Activated T-cell treated with anti-CD3 and anti-CD28 coated beads, Interleukin-2, amount 50 U/mL, for 24 hours (primary cell): Measurements from ENCODE around the gene PPP2R5C.
A peak's percentile ranks its signal among the peaks of the same experiment; 100 is the strongest.
"Not testable (repeated sequence)": the region's sequence is repeated elsewhere in the genome, so short reads cannot be mapped to it uniquely, and the experiment has no call there.

ENCODE experiments used
- DNase-seq: peaks from one replicate; pipeline ENCODE4 v3.0.0-alpha.2; 2020
- H3K27ac Mint-ChIP-seq: 2 replicates; pipeline ENCODE4 v1.8.0; 2020; ENCODE audit warnings: mild to moderate bottlenecking, mixed read lengths
- H3K27me3 Mint-ChIP-seq: 2 replicates; pipeline ENCODE4 v1.8.0; 2020; ENCODE audit warnings: mixed read lengths
- H3K36me3 Mint-ChIP-seq: 2 replicates; pipeline ENCODE4 v1.8.0; 2020; ENCODE audit warnings: low read depth, mixed read lengths
- H3K4me1 Mint-ChIP-seq: 2 replicates; pipeline ENCODE4 v1.8.0; 2020; ENCODE audit warnings: low read depth, mixed read lengths
- H3K4me3 Mint-ChIP-seq: 2 replicates; pipeline ENCODE4 v1.8.0; 2020; ENCODE audit warnings: mild to moderate bottlenecking, moderate library complexity, mixed read lengths
- H3K9me3 Mint-ChIP-seq: 2 replicates; pipeline ENCODE4 v1.8.0; 2020; ENCODE audit warnings: mixed read lengths

PPP2R5C gene

GRCh38 chr14:101721111-101721510 lies 40.4 kb upstream of the PPP2R5C start:
- DNase-seq, result peak; percentile 27
- no peaks in the 10 kb centered on the region for H3K27me3 Mint-ChIP-seq
- H3K36me3 Mint-ChIP-seq, result no peaks in the 10 kb centered on the region
- H3K4me3 Mint-ChIP-seq, result peak overlapping the region; percentile 73
- H3K9me3 Mint-ChIP-seq, result no peaks in the 10 kb centered on the region
- peak overlapping the region; percentile 59 for H3K27ac Mint-ChIP-seq
- peaks cover 54% of the 10 kb centered on the region for H3K4me1 Mint-ChIP-seq

GRCh38 chr14:101721951-101722661 lies 39.4 kb upstream of the PPP2R5C start:
- H3K4me3 Mint-ChIP-seq, result peak overlapping the region; percentile 73
- H3K27me3 Mint-ChIP-seq, result no peaks in the 10 kb centered on the region
- peaks cover 62% of the 10 kb centered on the region for H3K4me1 Mint-ChIP-seq
- no peaks in the 10 kb centered on the region for H3K36me3 Mint-ChIP-seq
- peak overlapping the region; percentile 98 for H3K27ac Mint-ChIP-seq
- DNase-seq, result peak; percentile 71
- no peaks in the 10 kb centered on the region for H3K9me3 Mint-ChIP-seq

DNA sequence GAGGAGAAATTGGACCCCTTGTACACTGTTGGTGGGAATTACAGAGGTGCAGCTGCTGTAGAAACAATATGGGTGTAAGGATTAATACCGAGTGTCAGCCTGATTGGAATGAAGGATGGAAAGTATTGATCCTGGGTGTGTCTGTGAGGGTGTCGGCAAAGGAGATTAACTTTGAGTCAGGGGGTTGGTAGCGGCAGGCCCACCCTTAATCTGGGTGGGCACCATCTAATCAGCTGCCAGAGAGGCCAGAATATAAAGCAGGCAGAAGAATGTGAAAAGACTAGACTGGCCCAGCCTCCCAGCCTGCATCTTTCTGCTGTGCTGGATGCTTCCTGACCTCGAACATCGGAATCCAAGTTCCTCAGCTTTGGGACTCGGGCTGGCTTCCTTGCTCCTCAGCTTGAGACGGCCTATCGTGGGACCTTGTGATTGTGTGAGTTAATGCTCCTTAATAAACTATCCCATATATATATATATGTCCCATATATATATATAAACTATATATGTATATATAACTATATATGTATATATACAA lies 38.4 kb upstream of the PPP2R5C start:
- Mint-ChIP-seq H3K4me3 (no peak overlapping the region), H3K36me3 (no peaks in the 10 kb centered on the region), H3K4me1 (peaks cover 65% of the 10 kb centered on the region), H3K9me3 (peaks cover under 1% of the 10 kb centered on the region), H3K27ac (peak overlapping the region; percentile 79), H3K27me3 (no peaks in the 10 kb centered on the region)
- peak; percentile 28 for DNase-seq

- H3K4me3 Mint-ChIP-seq, result not testable (repeated sequence)
These were observed 35.9 kb upstream of the PPP2R5C start for GRCh38 chr14:101725652-101726051.

GRCh38 chr14:101726295-101726953 lies 35.1 kb upstream of the PPP2R5C start:
- Mint-ChIP-seq H3K4me3 (no peak overlapping the region), H3K4me1 (peaks cover 69% of the 10 kb centered on the region), H3K36me3 (no peaks in the 10 kb centered on the region), H3K27me3 (no peaks in the 10 kb centered on the region), H3K27ac (no peak overlapping the region), H3K9me3 (peaks cover 13% of the 10 kb centered on the region)
- DNase-seq, result peak; percentile 29

More at GRCh38 chr14:101725652-101726051, 35.9 kb upstream of the PPP2R5C start:
- peaks cover 13% of the 10 kb centered on the region for H3K9me3 Mint-ChIP-seq
- not testable (repeated sequence) for H3K27me3 Mint-ChIP-seq, DNase-seq, H3K27ac Mint-ChIP-seq, H3K36me3 Mint-ChIP-seq
- H3K4me1 Mint-ChIP-seq, result peaks cover 67% of the 10 kb centered on the region

- Mint-ChIP-seq H3K9me3 (peaks cover 13% of the 10 kb centered on the region), H3K27ac (peak overlapping the region; percentile 40), H3K27me3 (no peaks in the 10 kb centered on the region), H3K36me3 (no peaks in the 10 kb centered on the region), H3K4me3 (no peak overlapping the region), H3K4me1 (peaks cover 71% of the 10 kb centered on the region)
- DNase-seq, result no peak
These were observed 34.6 kb upstream of the PPP2R5C start for GRCh38 chr14:101726954-101727302.

GRCh38 chr14:101727611-101728366 lies 33.7 kb upstream of the PPP2R5C start:
- Mint-ChIP-seq H3K9me3 (peaks cover 13% of the 10 kb centered on the region), H3K4me3 (no peak overlapping the region), H3K27me3 (no peaks in the 10 kb centered on the region), H3K36me3 (no peaks in the 10 kb centered on the region), H3K4me1 (peaks cover 70% of the 10 kb centered on the region), H3K27ac (no peak overlapping the region)
- DNase-seq, result no peak

GRCh38 chr14:101728367-101728742 lies 33.2 kb upstream of the PPP2R5C start:
- no peaks in the 10 kb centered on the region for H3K27me3 Mint-ChIP-seq
- peaks cover 13% of the 10 kb centered on the region for H3K9me3 Mint-ChIP-seq
- no peak overlapping the region for H3K27ac Mint-ChIP-seq
- no peak overlapping the region for H3K4me3 Mint-ChIP-seq
- H3K36me3 Mint-ChIP-seq, result no peaks in the 10 kb centered on the region
- peaks cover 71% of the 10 kb centered on the region for H3K4me1 Mint-ChIP-seq
- DNase-seq, result no peak

DNA sequence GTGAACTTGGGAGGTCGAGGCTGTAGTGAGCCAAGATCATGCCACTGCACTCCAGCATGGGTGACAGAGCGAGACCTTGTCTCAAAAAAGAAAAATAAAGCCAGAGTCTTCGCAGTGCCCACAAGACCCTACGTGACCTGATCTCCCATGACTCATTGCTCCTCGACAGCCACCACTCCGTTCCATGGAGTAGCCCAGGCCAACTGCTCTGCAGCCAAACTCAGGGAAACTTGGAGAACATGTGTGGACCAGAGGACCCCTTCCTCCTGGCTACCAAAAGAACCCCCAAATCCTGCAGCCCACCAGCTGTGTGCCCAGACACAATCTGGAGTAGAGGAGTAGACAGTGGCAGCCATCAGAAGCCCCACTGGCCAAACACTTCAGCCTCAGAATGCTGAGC lies 32.1 kb upstream of the PPP2R5C start:
- H3K4me3 Mint-ChIP-seq, result no peak overlapping the region
- H3K27me3 Mint-ChIP-seq, result no peaks in the 10 kb centered on the region
- peaks cover 81% of the 10 kb centered on the region for H3K4me1 Mint-ChIP-seq
- H3K36me3 Mint-ChIP-seq, result peaks cover 2% of the 10 kb centered on the region
- DNase-seq, result no peak
- peaks cover 13% of the 10 kb centered on the region for H3K9me3 Mint-ChIP-seq
- H3K27ac Mint-ChIP-seq, result no peak overlapping the region

GRCh38 chr14:101730157-101730556 lies 31.4 kb upstream of the PPP2R5C start:
- Mint-ChIP-seq H3K9me3 (peaks cover 13% of the 10 kb centered on the region), H3K4me1 (peaks cover 83% of the 10 kb centered on the region), H3K4me3 (peak overlapping the region; percentile 70), H3K27ac (peak overlapping the region; percentile 99)
- not testable (repeated sequence) for H3K27me3 Mint-ChIP-seq, H3K36me3 Mint-ChIP-seq, DNase-seq

DNA sequence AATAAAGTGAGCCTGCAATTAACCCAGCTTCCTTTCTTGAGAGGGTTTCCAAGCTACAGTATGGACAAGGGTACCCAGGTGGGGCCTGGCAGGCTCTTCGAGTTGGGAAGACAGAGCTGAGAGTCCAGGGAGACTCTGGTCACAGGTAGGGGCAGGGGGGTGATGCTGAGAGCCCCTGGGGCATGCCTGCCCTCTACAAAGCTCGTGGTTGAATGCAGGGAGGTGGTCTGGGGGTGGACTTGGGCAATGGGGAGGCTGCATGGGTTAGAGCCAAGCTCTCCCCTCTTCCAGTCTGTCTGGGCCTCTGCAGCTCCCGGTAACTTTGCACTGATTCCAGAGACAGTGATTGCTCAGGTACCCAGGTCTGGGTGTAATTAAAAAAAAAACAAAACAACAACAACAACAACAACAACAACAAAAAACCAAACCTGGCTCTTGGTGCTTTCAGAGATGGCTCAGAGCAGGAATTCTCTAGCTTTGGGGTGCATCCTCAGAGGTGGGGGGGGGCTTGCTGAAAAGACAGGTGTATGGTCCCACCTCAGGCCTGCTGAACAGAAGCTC lies 30.8 kb upstream of the PPP2R5C start:
- Mint-ChIP-seq H3K36me3 (peaks cover 2% of the 10 kb centered on the region), H3K27ac (peak overlapping the region; percentile 99), H3K4me3 (peak overlapping the region; percentile 70), H3K27me3 (no peaks in the 10 kb centered on the region), H3K4me1 (peaks cover 80% of the 10 kb centered on the region), H3K9me3 (peaks cover 13% of the 10 kb centered on the region)
- no peak for DNase-seq

GRCh38 chr14:101731187-101732080 lies 30.1 kb upstream of the PPP2R5C start:
- DNase-seq, result peak; percentile 83
- H3K36me3 Mint-ChIP-seq, result peaks cover 2% of the 10 kb centered on the region
- peaks cover 13% of the 10 kb centered on the region for H3K9me3 Mint-ChIP-seq
- H3K27ac Mint-ChIP-seq, result peak overlapping the region; percentile 99
- H3K4me3 Mint-ChIP-seq, result peak overlapping the region; percentile 70
- H3K4me1 Mint-ChIP-seq, result peaks cover 72% of the 10 kb centered on the region
- H3K27me3 Mint-ChIP-seq, result no peaks in the 10 kb centered on the region

- no peak for DNase-seq
These were observed 29.4 kb upstream of the PPP2R5C start for GRCh38 chr14:101732118-101732517.

More at GRCh38 chr14:101732118-101732517, 29.4 kb upstream of the PPP2R5C start:
- peaks cover 13% of the 10 kb centered on the region for H3K9me3 Mint-ChIP-seq
- peak overlapping the region; percentile 99 for H3K27ac Mint-ChIP-seq
- no peaks in the 10 kb centered on the region for H3K27me3 Mint-ChIP-seq
- peaks cover 66% of the 10 kb centered on the region for H3K4me1 Mint-ChIP-seq
- peak overlapping the region; percentile 70 for H3K4me3 Mint-ChIP-seq
- H3K36me3 Mint-ChIP-seq, result peaks cover 2% of the 10 kb centered on the region
